ENCODE measurements around the gene PPP1R3A. TPM values are rescaled to one million over a fixed set of nuclear protein-coding genes. Genes with fewer than 3 reads are reported as not detected.

Gene PPP1R3A
- total RNA-seq, 1 experiment from 2014 or later: not detected

DNA sequence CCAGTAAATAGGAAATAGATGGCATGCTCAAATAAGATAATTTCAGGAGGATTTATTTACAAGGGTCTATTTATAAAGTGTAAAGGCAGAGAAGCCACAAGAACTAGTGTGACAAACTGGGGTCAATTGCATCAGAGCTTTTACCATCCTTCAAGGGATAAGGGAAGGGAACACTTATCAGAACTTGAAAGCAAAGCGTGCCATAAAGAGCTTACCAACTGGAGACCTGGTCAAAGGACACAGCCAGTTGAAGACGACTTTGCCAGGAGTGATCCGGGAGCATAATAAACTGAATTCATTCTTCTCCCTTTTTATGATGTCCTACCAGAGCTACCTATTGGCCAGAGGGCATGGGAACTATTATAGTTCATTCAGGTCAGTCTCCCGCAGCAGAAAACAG, 3.2 kb upstream of the PPP1R3A start:
- no TSS peak for BruUV-seq (replicated peaks)
- H3K4me3 ChIP-seq (ENCODE audit: low read depth in 2 of 2, low read length in 2 of 2): no peak overlapping the region
- DNase-seq (ENCODE audit: low read depth, low spot score): no peak

DNA sequence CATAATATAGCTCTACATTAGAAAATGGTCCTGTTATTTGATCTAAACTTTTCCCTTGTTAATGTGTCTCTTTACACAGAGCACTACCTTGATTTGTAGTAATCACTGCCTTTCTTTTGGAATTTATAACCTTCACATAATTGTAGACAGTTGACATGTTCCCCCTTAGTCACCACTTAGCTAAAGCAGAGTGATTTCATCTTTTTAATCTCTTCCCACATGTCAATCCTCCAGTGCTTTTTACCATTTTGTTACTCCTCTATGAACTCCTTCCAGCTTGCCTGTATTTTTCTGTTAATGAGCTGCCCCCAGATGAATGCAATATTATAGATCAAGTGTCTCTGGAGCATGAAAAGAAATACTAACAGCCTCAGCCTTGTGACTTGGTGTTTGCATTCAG, 2.6 kb upstream of the PPP1R3A start:
- no peaks in the 10 kb centered on the region; the same call in 1 of the 2 replicates for H3K9me3 ChIP-seq (ENCODE audit: control insufficient read depth, insufficient read depth, low read depth, low read length)
- H3K27ac ChIP-seq (ENCODE audit: low read length): no peak overlapping the region
- TF ChIP-seq, protein P1, sequence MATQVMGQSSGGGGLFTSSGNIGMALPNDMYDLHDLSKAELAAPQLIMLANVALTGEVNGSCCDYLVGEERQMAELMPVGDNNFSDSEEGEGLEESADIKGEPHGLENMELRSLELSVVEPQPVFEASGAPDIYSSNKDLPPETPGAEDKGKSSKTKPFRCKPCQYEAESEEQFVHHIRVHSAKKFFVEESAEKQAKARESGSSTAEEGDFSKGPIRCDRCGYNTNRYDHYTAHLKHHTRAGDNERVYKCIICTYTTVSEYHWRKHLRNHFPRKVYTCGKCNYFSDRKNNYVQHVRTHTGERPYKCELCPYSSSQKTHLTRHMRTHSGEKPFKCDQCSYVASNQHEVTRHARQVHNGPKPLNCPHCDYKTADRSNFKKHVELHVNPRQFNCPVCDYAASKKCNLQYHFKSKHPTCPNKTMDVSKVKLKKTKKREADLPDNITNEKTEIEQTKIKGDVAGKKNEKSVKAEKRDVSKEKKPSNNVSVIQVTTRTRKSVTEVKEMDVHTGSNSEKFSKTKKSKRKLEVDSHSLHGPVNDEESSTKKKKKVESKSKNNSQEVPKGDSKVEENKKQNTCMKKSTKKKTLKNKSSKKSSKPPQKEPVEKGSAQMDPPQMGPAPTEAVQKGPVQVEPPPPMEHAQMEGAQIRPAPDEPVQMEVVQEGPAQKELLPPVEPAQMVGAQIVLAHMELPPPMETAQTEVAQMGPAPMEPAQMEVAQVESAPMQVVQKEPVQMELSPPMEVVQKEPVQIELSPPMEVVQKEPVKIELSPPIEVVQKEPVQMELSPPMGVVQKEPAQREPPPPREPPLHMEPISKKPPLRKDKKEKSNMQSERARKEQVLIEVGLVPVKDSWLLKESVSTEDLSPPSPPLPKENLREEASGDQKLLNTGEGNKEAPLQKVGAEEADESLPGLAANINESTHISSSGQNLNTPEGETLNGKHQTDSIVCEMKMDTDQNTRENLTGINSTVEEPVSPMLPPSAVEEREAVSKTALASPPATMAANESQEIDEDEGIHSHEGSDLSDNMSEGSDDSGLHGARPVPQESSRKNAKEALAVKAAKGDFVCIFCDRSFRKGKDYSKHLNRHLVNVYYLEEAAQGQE (IDR thresholded peaks at IDR 0.05; ENCODE audit: insufficient read depth in 1 of 2, low read depth in 2 of 2, low read length in 1 of 2): no peak
- H3K4me3 ChIP-seq (ENCODE audit: low read depth in 2 of 2, low read length in 2 of 2): no peak overlapping the region
- H3K27me3 ChIP-seq (ENCODE audit: control insufficient read depth, insufficient read depth, low read length): no peaks in the 10 kb centered on the region
- CTCF ChIA-PET: no interaction called here
- POLR2A ChIA-PET: no interaction called here
- DNase-seq (ENCODE audit: low read depth, low spot score) (no peak), ATAC-seq (no peak)
- H3K4me1 ChIP-seq (ENCODE audit: control insufficient read depth, insufficient read depth, low read length): no peaks in the 10 kb centered on the region
- intact Hi-C loops (cut with micrococcal nuclease; ENCODE audit: unreplicated experiment): no loop called here
- BruUV-seq (replicated peaks): no TSS peak
- in situ Hi-C loops (cut with HindIII; ENCODE audit: low pct_unique_long_range_greater_than_20kb, low sequenced_read_pairs): no loop called here
- H3K36me3 ChIP-seq (ENCODE audit: control insufficient read depth, insufficient read depth, low read length): no peaks in the 10 kb centered on the region

More for the DNA sequence above, 3.2 kb upstream of the PPP1R3A start:
- in situ Hi-C loops (cut with HindIII; ENCODE audit: low pct_unique_long_range_greater_than_20kb, low sequenced_read_pairs): no loop called here
- POLR2A ChIA-PET: no interaction called here
- Histone ChIP-seq H3K9me3 (ENCODE audit: control insufficient read depth, insufficient read depth, low read depth, low read length) (no peaks in the 10 kb centered on the region; the same call in 1 of the 2 replicates), H3K27ac (ENCODE audit: low read length) (no peak overlapping the region), H3K36me3 (ENCODE audit: control insufficient read depth, insufficient read depth, low read length) (no peaks in the 10 kb centered on the region), H3K27me3 (ENCODE audit: control insufficient read depth, insufficient read depth, low read length) (no peaks in the 10 kb centered on the region), H3K4me1 (ENCODE audit: control insufficient read depth, insufficient read depth, low read length) (no peaks in the 10 kb centered on the region)
- no peak for ATAC-seq
- intact Hi-C loops (cut with micrococcal nuclease; ENCODE audit: unreplicated experiment): no loop called here
- CTCF ChIA-PET: interaction anchor here (0.6 kb wide), 1 partner anchor 45 kb away, joined by 3 read pairs; no protein-coding TSS in a partner anchor
- TF ChIP-seq TCF7L2 (IDR thresholded peaks at IDR 0.05; ENCODE audit: low read depth, low read length) (no peak), POLR2AphosphoS5 (IDR thresholded peaks at IDR 0.05; ENCODE audit: low read depth, low read length) (no peak), SIN3A (IDR thresholded peaks at IDR 0.05; ENCODE audit: borderline replicate concordance, insufficient read depth, low read depth, low read length) (no peak)
- TF ChIP-seq, protein P2, sequence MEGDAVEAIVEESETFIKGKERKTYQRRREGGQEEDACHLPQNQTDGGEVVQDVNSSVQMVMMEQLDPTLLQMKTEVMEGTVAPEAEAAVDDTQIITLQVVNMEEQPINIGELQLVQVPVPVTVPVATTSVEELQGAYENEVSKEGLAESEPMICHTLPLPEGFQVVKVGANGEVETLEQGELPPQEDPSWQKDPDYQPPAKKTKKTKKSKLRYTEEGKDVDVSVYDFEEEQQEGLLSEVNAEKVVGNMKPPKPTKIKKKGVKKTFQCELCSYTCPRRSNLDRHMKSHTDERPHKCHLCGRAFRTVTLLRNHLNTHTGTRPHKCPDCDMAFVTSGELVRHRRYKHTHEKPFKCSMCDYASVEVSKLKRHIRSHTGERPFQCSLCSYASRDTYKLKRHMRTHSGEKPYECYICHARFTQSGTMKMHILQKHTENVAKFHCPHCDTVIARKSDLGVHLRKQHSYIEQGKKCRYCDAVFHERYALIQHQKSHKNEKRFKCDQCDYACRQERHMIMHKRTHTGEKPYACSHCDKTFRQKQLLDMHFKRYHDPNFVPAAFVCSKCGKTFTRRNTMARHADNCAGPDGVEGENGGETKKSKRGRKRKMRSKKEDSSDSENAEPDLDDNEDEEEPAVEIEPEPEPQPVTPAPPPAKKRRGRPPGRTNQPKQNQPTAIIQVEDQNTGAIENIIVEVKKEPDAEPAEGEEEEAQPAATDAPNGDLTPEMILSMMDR (IDR thresholded peaks at IDR 0.05): no peak
- TF ChIP-seq, protein P1 (IDR thresholded peaks at IDR 0.05; ENCODE audit: insufficient read depth in 1 of 2, low read depth in 2 of 2, low read length in 1 of 2): no peak
